WTC11 (cell line): ENCODE measurements around the gene PKLR. TPM values are rescaled to one million over a fixed set of nuclear protein-coding genes. Genes with fewer than 3 reads are reported as not detected.

Source experiments
- CREM ChIP-seq: sonication (generic); formaldehyde crosslinking; IDR thresholded peaks from 2 replicates; pipeline ENCODE4 v1.8.1; 2022; ENCODE audit warnings: mild to moderate bottlenecking, missing genetic modification reagents, moderate library complexity
- ELF4 ChIP-seq: sonication (generic); formaldehyde crosslinking; IDR thresholded peaks from 2 replicates; pipeline ENCODE4 v1.8.1; 2022; ENCODE audit warnings: low read depth, mild to moderate bottlenecking, moderate library complexity, missing genetic modification reagents
- ETV6 ChIP-seq: sonication (generic); formaldehyde crosslinking; IDR thresholded peaks from 2 replicates; pipeline ENCODE4 v1.8.1; 2022; ENCODE audit warnings: mild to moderate bottlenecking, missing genetic modification reagents
- FOXK1 ChIP-seq: sonication (generic); formaldehyde crosslinking; IDR thresholded peaks from 2 replicates; pipeline ENCODE4 v1.8.0; 2022; ENCODE audit warnings: mild to moderate bottlenecking, moderate library complexity, missing genetic modification reagents
- FOXP1 ChIP-seq: sonication (generic); formaldehyde crosslinking; IDR thresholded peaks from 2 replicates; pipeline ENCODE4 v1.8.0; 2022; ENCODE audit warnings: missing genetic modification reagents, mild to moderate bottlenecking, moderate library complexity, borderline replicate concordance
- GABPB1 ChIP-seq: sonication (generic); formaldehyde crosslinking; IDR thresholded peaks from 2 replicates; pipeline ENCODE4 v1.8.1; 2023; ENCODE audit warnings: mild to moderate bottlenecking, missing genetic modification reagents
- GTF2I ChIP-seq: fragments of 250-450 bp; sonication (Bioruptor Pico); conservative IDR thresholded peaks from 2 replicates; pipeline ENCODE4 v1.4.0; 2021; ENCODE audit warnings: mild to moderate bottlenecking
- HMGXB4 ChIP-seq: sonication (generic); formaldehyde crosslinking; IDR thresholded peaks from 2 replicates; pipeline ENCODE4 v1.8.1; 2023; ENCODE audit warnings: mild to moderate bottlenecking, moderate library complexity, missing genetic modification reagents
- KAT7 ChIP-seq: sonication (generic); formaldehyde crosslinking; IDR thresholded peaks from 2 replicates; pipeline ENCODE4 v1.8.1; 2023; ENCODE audit warnings: missing genetic modification reagents, mild to moderate bottlenecking, borderline replicate concordance
- MYBL2 ChIP-seq: sonication (generic); formaldehyde crosslinking; IDR thresholded peaks from 2 replicates; pipeline ENCODE4 v1.8.1; 2023; ENCODE audit warnings: mild to moderate bottlenecking, moderate library complexity, missing genetic modification reagents
- NFE2L1 ChIP-seq: sonication (generic); formaldehyde crosslinking; IDR thresholded peaks from 2 replicates; pipeline ENCODE4 v1.8.1; 2023; ENCODE audit warnings: missing genetic modification reagents
- NFYB ChIP-seq: sonication (generic); formaldehyde crosslinking; conservative IDR thresholded peaks from 2 replicates; pipeline ENCODE4 v1.8.0; 2022; ENCODE audit warnings: low read depth, missing genetic modification reagents
- NR3C1 ChIP-seq: sonication (generic); formaldehyde crosslinking; conservative IDR thresholded peaks from 2 replicates; pipeline ENCODE4 v1.8.1; 2023; ENCODE audit warnings: low read depth, mild to moderate bottlenecking, missing genetic modification reagents
- RELA ChIP-seq: sonication (generic); formaldehyde crosslinking; IDR thresholded peaks from 2 replicates; pipeline ENCODE4 v1.8.1; 2022; ENCODE audit warnings: missing genetic modification reagents, mild to moderate bottlenecking, borderline replicate concordance
- SMAD3 ChIP-seq: sonication (generic); formaldehyde crosslinking; IDR thresholded peaks from 2 replicates; pipeline ENCODE4 v1.8.0; 2022; ENCODE audit warnings: missing genetic modification reagents, mild to moderate bottlenecking, borderline replicate concordance
- SP1 ChIP-seq: sonication (generic); formaldehyde crosslinking; conservative IDR thresholded peaks from 2 replicates; pipeline ENCODE4 v1.8.1; 2022; ENCODE audit warnings: missing genetic modification reagents
- USF2 ChIP-seq: sonication (generic); formaldehyde crosslinking; IDR thresholded peaks from 2 replicates; pipeline ENCODE4 v1.8.1; 2023; ENCODE audit warnings: mild to moderate bottlenecking, missing genetic modification reagents, moderate library complexity
- ZNF121 ChIP-seq: sonication (generic); formaldehyde crosslinking; IDR thresholded peaks from 2 replicates; pipeline ENCODE4 v1.8.0; 2023; ENCODE audit warnings: missing genetic modification reagents
- ZNF219 ChIP-seq: sonication (generic); formaldehyde crosslinking; IDR thresholded peaks from 2 replicates; pipeline ENCODE4 v1.8.0; 2023; ENCODE audit warnings: missing genetic modification reagents, mild to moderate bottlenecking, borderline replicate concordance
- ZNF423 ChIP-seq: fragments of 250-450 bp; sonication (Bioruptor Pico); IDR thresholded peaks from 2 replicates; pipeline ENCODE4 v2.1.2; 2022; ENCODE audit warnings: mild to moderate bottlenecking, moderate library complexity
- total RNA-seq: library from RNA; stranded (reverse); gene quantifications from 3 replicates; pipeline ENCODE4 v1.2.3, GENCODE V29; 2021
- TF ChIP-seq, protein P1 (sequence below): sonication (generic); formaldehyde crosslinking; IDR thresholded peaks from 2 replicates; pipeline ENCODE4 v1.8.0; 2023; ENCODE audit warnings: missing genetic modification reagents, mild to moderate bottlenecking, borderline replicate concordance
- TF ChIP-seq, protein P2 (sequence below): sonication (generic); formaldehyde crosslinking; IDR thresholded peaks from 2 replicates; pipeline ENCODE4 v1.8.0; 2023; ENCODE audit warnings: mild to moderate bottlenecking, missing genetic modification reagents
- TF ChIP-seq, protein P3 (sequence below): sonication (generic); formaldehyde crosslinking; IDR thresholded peaks from 2 replicates; pipeline ENCODE4 v1.8.1; 2022; ENCODE audit warnings: missing genetic modification reagents, borderline replicate concordance
- TF ChIP-seq, protein P4 (sequence below): sonication (generic); formaldehyde crosslinking; IDR thresholded peaks from 2 replicates; pipeline ENCODE4 v1.8.0; 2022; ENCODE audit warnings: mild to moderate bottlenecking, missing genetic modification reagents
- TF ChIP-seq, protein P5 (sequence below): sonication (generic); formaldehyde crosslinking; IDR thresholded peaks from 2 replicates; pipeline ENCODE4 v1.8.0; 2022; ENCODE audit warnings: mild to moderate bottlenecking, missing genetic modification reagents

PKLR gene
- total RNA-seq, 1 experiment from 2014 or later: 1.5 TPM

DNA sequence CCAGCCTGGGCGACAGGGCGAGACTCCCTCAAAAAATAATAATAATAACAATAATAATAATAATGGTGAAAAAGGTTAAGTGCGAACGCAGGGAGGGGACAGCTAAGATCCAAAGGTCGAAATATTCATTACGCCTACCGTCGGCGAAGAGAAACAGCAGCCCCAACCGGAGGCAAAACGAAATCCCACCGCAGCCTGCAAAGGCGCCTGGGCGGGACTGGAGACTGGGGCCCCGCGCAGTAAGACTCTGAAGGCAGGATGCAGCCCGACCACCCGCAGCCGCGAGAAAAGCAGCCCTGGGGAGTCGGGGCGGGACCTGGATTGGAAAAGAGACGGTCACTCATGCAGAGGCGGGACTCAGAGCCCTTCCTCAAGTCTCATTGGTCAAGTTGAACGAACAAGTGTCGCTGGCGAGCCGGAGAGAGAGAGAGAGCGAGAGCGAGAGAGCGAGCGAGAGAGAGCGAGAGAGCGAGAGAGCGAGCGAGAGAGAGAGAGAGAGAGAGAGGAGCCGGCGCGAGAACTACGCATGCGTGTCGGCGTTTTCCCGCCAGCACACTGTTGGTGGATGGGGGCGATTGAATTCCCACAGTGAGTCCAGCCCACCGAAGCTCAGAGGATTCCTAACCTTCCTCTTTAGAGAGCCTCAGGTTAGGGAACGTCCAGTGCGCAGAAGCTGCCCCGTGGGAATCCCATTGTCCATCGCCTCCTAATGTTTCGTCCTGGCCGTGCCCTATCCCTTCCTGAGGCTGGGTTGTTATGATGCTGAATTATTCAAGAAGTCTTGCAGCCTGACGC, 56.7 kb downstream of the PKLR start (continued):
- TF ChIP-seq, protein P1, sequence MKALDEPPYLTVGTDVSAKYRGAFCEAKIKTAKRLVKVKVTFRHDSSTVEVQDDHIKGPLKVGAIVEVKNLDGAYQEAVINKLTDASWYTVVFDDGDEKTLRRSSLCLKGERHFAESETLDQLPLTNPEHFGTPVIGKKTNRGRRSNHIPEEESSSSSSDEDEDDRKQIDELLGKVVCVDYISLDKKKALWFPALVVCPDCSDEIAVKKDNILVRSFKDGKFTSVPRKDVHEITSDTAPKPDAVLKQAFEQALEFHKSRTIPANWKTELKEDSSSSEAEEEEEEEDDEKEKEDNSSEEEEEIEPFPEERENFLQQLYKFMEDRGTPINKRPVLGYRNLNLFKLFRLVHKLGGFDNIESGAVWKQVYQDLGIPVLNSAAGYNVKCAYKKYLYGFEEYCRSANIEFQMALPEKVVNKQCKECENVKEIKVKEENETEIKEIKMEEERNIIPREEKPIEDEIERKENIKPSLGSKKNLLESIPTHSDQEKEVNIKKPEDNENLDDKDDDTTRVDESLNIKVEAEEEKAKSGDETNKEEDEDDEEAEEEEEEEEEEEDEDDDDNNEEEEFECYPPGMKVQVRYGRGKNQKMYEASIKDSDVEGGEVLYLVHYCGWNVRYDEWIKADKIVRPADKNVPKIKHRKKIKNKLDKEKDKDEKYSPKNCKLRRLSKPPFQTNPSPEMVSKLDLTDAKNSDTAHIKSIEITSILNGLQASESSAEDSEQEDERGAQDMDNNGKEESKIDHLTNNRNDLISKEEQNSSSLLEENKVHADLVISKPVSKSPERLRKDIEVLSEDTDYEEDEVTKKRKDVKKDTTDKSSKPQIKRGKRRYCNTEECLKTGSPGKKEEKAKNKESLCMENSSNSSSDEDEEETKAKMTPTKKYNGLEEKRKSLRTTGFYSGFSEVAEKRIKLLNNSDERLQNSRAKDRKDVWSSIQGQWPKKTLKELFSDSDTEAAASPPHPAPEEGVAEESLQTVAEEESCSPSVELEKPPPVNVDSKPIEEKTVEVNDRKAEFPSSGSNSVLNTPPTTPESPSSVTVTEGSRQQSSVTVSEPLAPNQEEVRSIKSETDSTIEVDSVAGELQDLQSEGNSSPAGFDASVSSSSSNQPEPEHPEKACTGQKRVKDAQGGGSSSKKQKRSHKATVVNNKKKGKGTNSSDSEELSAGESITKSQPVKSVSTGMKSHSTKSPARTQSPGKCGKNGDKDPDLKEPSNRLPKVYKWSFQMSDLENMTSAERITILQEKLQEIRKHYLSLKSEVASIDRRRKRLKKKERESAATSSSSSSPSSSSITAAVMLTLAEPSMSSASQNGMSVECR (CRISPR knock-in tag): peak; percentile 85; the same call in 1 of the 2 replicates
- TF ChIP-seq NR3C1 (no peak), SP1 (CRISPR knock-in tag) (peak; percentile 80), NFE2L1 (CRISPR knock-in tag) (peak; percentile 61; the same call in 1 of the 2 replicates), FOXK1 (CRISPR knock-in tag) (peak; percentile 68; the same call in 1 of the 2 replicates), ZNF219 (CRISPR knock-in tag) (peak; percentile 61; the same call in 1 of the 2 replicates), ETV6 (CRISPR knock-in tag) (peak; percentile 91), HMGXB4 (peak; percentile 28; the same call in 1 of the 2 replicates), KAT7 (CRISPR knock-in tag) (no peak), ZNF121 (CRISPR knock-in tag) (peak; percentile 95), NFYB (peak; percentile 62), CREM (CRISPR knock-in tag) (peak; percentile 68), GABPB1 (no peak), RELA (peak; percentile 84; the same call in 1 of the 2 replicates), MYBL2 (peak; percentile 97), ELF4 (CRISPR knock-in tag) (no peak), SMAD3 (CRISPR knock-in tag) (peak; percentile 48; the same call in 1 of the 2 replicates), GTF2I (CRISPR knock-in tag) (no peak), FOXP1 (CRISPR knock-in tag) (peak; percentile 90; the same call in 1 of the 2 replicates), ZNF423 (CRISPR knock-in tag) (peak; percentile 69), USF2 (peak; percentile 68)
- TF ChIP-seq, protein P2, sequence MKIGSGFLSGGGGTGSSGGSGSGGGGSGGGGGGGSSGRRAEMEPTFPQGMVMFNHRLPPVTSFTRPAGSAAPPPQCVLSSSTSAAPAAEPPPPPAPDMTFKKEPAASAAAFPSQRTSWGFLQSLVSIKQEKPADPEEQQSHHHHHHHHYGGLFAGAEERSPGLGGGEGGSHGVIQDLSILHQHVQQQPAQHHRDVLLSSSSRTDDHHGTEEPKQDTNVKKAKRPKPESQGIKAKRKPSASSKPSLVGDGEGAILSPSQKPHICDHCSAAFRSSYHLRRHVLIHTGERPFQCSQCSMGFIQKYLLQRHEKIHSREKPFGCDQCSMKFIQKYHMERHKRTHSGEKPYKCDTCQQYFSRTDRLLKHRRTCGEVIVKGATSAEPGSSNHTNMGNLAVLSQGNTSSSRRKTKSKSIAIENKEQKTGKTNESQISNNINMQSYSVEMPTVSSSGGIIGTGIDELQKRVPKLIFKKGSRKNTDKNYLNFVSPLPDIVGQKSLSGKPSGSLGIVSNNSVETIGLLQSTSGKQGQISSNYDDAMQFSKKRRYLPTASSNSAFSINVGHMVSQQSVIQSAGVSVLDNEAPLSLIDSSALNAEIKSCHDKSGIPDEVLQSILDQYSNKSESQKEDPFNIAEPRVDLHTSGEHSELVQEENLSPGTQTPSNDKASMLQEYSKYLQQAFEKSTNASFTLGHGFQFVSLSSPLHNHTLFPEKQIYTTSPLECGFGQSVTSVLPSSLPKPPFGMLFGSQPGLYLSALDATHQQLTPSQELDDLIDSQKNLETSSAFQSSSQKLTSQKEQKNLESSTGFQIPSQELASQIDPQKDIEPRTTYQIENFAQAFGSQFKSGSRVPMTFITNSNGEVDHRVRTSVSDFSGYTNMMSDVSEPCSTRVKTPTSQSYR (CRISPR knock-in tag): peak; percentile 82; the same call in 1 of the 2 replicates
- TF ChIP-seq, protein P3, sequence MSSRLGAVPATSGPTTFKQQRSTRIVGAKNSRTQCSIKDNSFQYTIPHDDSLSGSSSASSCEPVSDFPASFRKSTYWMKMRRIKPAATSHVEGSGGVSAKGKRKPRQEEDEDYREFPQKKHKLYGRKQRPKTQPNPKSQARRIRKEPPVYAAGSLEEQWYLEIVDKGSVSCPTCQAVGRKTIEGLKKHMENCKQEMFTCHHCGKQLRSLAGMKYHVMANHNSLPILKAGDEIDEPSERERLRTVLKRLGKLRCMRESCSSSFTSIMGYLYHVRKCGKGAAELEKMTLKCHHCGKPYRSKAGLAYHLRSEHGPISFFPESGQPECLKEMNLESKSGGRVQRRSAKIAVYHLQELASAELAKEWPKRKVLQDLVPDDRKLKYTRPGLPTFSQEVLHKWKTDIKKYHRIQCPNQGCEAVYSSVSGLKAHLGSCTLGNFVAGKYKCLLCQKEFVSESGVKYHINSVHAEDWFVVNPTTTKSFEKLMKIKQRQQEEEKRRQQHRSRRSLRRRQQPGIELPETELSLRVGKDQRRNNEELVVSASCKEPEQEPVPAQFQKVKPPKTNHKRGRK (CRISPR knock-in tag): no peak
- TF ChIP-seq, protein P4, sequence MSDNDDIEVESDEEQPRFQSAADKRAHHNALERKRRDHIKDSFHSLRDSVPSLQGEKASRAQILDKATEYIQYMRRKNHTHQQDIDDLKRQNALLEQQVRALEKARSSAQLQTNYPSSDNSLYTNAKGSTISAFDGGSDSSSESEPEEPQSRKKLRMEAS (CRISPR knock-in tag): peak; percentile 94
- TF ChIP-seq, protein P5, sequence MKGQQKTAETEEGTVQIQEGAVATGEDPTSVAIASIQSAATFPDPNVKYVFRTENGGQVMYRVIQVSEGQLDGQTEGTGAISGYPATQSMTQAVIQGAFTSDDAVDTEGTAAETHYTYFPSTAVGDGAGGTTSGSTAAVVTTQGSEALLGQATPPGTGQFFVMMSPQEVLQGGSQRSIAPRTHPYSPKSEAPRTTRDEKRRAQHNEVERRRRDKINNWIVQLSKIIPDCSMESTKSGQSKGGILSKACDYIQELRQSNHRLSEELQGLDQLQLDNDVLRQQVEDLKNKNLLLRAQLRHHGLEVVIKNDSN (CRISPR knock-in tag): peak; percentile 72
